GM08714 (cell line): ENCODE results near the gene PMP22.
"Not testable (repeated sequence)": the region's sequence is repeated elsewhere in the genome, so short reads cannot be mapped to it uniquely, and the experiment has no call there.

ENCODE experiments used
- H3K4me3 ChIP-seq: fragments of 200-500 bp; sonication (Bioruptor generic); 2 replicates; pipeline ENCODE4 v1.5.1; 2014; ENCODE audit warnings: mild to moderate bottlenecking, low read length, inconsistent platforms
- ZNF274 ChIP-seq: IDR thresholded peaks from 2 replicates; pipeline ENCODE4 v1.6.1; 2012; ENCODE audit warnings: mild to moderate bottlenecking, low read depth, low read length

Gene PMP22

GRCh38 chr17:15232517-15232915, 32.6 kb downstream of the PMP22 start:
- TF ChIP-seq ZNF274 = no peak
- no peak overlapping the region for H3K4me3 ChIP-seq

GRCh38 chr17:15231851-15232516, 33.1 kb downstream of the PMP22 start:
- no peak overlapping the region for H3K4me3 ChIP-seq
- no peak for TF ChIP-seq ZNF274

GRCh38 chr17:15230866-15231265, 34.3 kb downstream of the PMP22 start:
- TF ChIP-seq ZNF274 = no peak
- no peak overlapping the region for H3K4me3 ChIP-seq

GRCh38 chr17:15221827-15222226, 43.3 kb downstream of the PMP22 start:
- H3K4me3 ChIP-seq = not testable (repeated sequence)

GRCh38 chr17:15220785-15221184, 44.3 kb downstream of the PMP22 start:
- TF ChIP-seq ZNF274 = no peak
- no peak overlapping the region for H3K4me3 ChIP-seq

- no peak overlapping the region for H3K4me3 ChIP-seq
- no peak for TF ChIP-seq ZNF274
These were observed 48.6 kb downstream of the PMP22 start for GRCh38 chr17:15216481-15216880.

- no peak overlapping the region for H3K4me3 ChIP-seq
- TF ChIP-seq ZNF274 = no peak
These were observed 51.6 kb downstream of the PMP22 start for GRCh38 chr17:15213381-15214087.

- TF ChIP-seq ZNF274 = no peak
- H3K4me3 ChIP-seq = no peak overlapping the region
These were observed 54.9 kb downstream of the PMP22 start for GRCh38 chr17:15210247-15210646.

GRCh38 chr17:15203062-15203461, 62.1 kb downstream of the PMP22 start:
- H3K4me3 ChIP-seq = not testable (repeated sequence)

GRCh38 chr17:15200574-15200973, 64.6 kb downstream of the PMP22 start:
- H3K4me3 ChIP-seq = not testable (repeated sequence)

GRCh38 chr17:15197229-15197628, 67.9 kb downstream of the PMP22 start:
- no peak for TF ChIP-seq ZNF274

GRCh38 chr17:15194859-15195277, 70.3 kb downstream of the PMP22 start:
- no peak overlapping the region for H3K4me3 ChIP-seq

More at GRCh38 chr17:15197229-15197628, 67.9 kb downstream of the PMP22 start:
- no peak overlapping the region for H3K4me3 ChIP-seq

GRCh38 chr17:15185625-15185991, 79.5 kb downstream of the PMP22 start:
- no peak overlapping the region for H3K4me3 ChIP-seq
- no peak for TF ChIP-seq ZNF274

More at GRCh38 chr17:15194859-15195277, 70.3 kb downstream of the PMP22 start:
- no peak for TF ChIP-seq ZNF274

GRCh38 chr17:15184872-15185624, 80.1 kb downstream of the PMP22 start:
- no peak overlapping the region for H3K4me3 ChIP-seq
- TF ChIP-seq ZNF274 = no peak

GRCh38 chr17:15181816-15182215, 83.3 kb downstream of the PMP22 start:
- H3K4me3 ChIP-seq = no peak overlapping the region
- TF ChIP-seq ZNF274 = no peak
